CD8-positive, alpha-beta memory T cell (primary cell): ENCODE measurements around the gene AP1S3. TPM values are rescaled to one million over a fixed set of nuclear protein-coding genes. Genes with fewer than 3 reads are reported as not detected.
"Not testable (repeated sequence)": the region's sequence is repeated elsewhere in the genome, so short reads cannot be mapped to it uniquely, and the experiment has no call there.

ENCODE experiments used
- CTCF ChIA-PET: fragments of 350-600 bp; sonication (Branson Sonifier 250); formaldehyde crosslinking; loops from one replicate; lab custom pipeline; 2021; ENCODE audit warnings: antibody characterized with exemption; lab: Charles Lee
- POLR2A ChIA-PET: fragments of 350-600 bp; sonication (Branson Sonifier 250); formaldehyde crosslinking; loops from one replicate; lab custom pipeline; 2021; ENCODE audit warnings: antibody characterized with exemption; lab: Charles Lee
- DNase-seq, 5 donors: peaks; one replicate each; pipeline versions ENCODE4 v3.0.0 to v3.0.0-alpha.2; 2020 to 2022; ENCODE audit warnings: mixed read lengths in 1 of 5
- H3K27ac ChIP-seq: one replicate; pipeline ENCODE4 v1.7.0; 2013; ENCODE audit warnings: low read depth, mild to moderate bottlenecking, low read length, moderate library complexity
- H3K27me3 ChIP-seq: 2 replicates; pipeline ENCODE4 v1.7.0; 2013; ENCODE audit warnings: low read length, mild to moderate bottlenecking; ENCODE audit not compliant: insufficient read depth, poor library complexity, severe bottlenecking
- H3K36me3 ChIP-seq: 2 replicates; pipeline ENCODE4 v1.7.0; 2013; ENCODE audit warnings: mild to moderate bottlenecking, low read length, moderate library complexity; ENCODE audit not compliant: insufficient read depth
- H3K4me1 ChIP-seq: 2 replicates; pipeline ENCODE4 v1.7.0; 2013; ENCODE audit warnings: mild to moderate bottlenecking, low read length, moderate library complexity; ENCODE audit not compliant: insufficient read depth
- H3K4me3 ChIP-seq: 2 replicates; pipeline ENCODE4 v1.7.0; 2013; ENCODE audit warnings: mild to moderate bottlenecking, low read length
- H3K9me3 ChIP-seq: 2 replicates; pipeline ENCODE4 v1.7.0; 2013; ENCODE audit warnings: mild to moderate bottlenecking, low read length
- H3K27ac Mint-ChIP-seq, 8 donors: one replicate each; pipeline ENCODE4 v1.8.0; 2020 to 2021; ENCODE audit warnings: mixed read lengths in 8 of 8, mild to moderate bottlenecking in 6 of 8, inconsistent platforms in 3 of 8, moderate library complexity in 3 of 8
- H3K27me3 Mint-ChIP-seq, 2 donors: one replicate each; pipeline ENCODE4 v1.8.0; 2020 to 2021; ENCODE audit warnings: mixed read lengths in 2 of 2, mild to moderate bottlenecking in 1 of 2, moderate library complexity in 1 of 2
- H3K36me3 Mint-ChIP-seq, 3 donors: one replicate each; pipeline ENCODE4 v1.8.0; 2020 to 2021; ENCODE audit warnings: mixed read lengths in 3 of 3, inconsistent platforms in 1 of 3, mild to moderate bottlenecking in 1 of 3
- H3K4me1 Mint-ChIP-seq, 3 donors: one replicate each; pipeline ENCODE4 v1.8.0; 2020 to 2021; ENCODE audit warnings: mixed read lengths in 3 of 3, inconsistent platforms in 1 of 3, mild to moderate bottlenecking in 1 of 3
- H3K4me3 Mint-ChIP-seq, 7 donors: one replicate each; pipeline ENCODE4 v1.8.0; 2020 to 2021; ENCODE audit warnings: mixed read lengths in 7 of 7, mild to moderate bottlenecking in 6 of 7, moderate library complexity in 4 of 7, inconsistent platforms in 2 of 7
- H3K9me3 Mint-ChIP-seq, 5 donors: one replicate each; pipeline ENCODE4 v1.8.0; 2020 to 2022; ENCODE audit warnings: mixed read lengths in 5 of 5, mild to moderate bottlenecking in 3 of 5, moderate library complexity in 2 of 5, inconsistent platforms in 1 of 5
- polyA plus RNA-seq: library from polyadenylated mRNA; unstranded; fragments of 300-500 nt; fragmentation: Illumina TruSeq; gene quantifications from one replicate; pipeline ENCODE4 v1.2.3, GENCODE V29; 2021
- total RNA-seq, 2 experiments: library from RNA; stranded (reverse); gene quantifications; one replicate each; pipeline ENCODE4 v1.2.3, GENCODE V29; 2021

AP1S3 gene
- total and polyA plus RNA-seq, 3 experiments from 2014 or later, result 3.9 to 16.9 (median 15.4) TPM

GRCh38 chr2:223873672-223874071, 36.3 kb upstream of the AP1S3 start:
- Mint-ChIP-seq H3K9me3 (no peaks in the 10 kb centered on the region), H3K4me3 (no peak overlapping the region), H3K27me3 (no peaks in the 10 kb centered on the region), H3K4me1 (no peaks in the 10 kb centered on the region), H3K36me3 (peaks cover 23 to 71% (median 33%) of the 10 kb centered on the region in 3 donors), H3K27ac (no peak overlapping the region)
- Histone ChIP-seq H3K4me3 (no peak overlapping the region), H3K9me3 (no peaks in the 10 kb centered on the region), H3K27ac (no peak overlapping the region), H3K4me1 (no peaks in the 10 kb centered on the region), H3K36me3 (peaks cover 9% of the 10 kb centered on the region), H3K27me3 (no peaks in the 10 kb centered on the region)
- ChIA-PET POLR2A (no interaction called here), CTCF (no interaction called here)
- DNase-seq, result no peak

GRCh38 chr2:223872772-223873171, 35.4 kb upstream of the AP1S3 start:
- H3K4me3 Mint-ChIP-seq, H3K36me3 ChIP-seq, DNase-seq, H3K9me3 Mint-ChIP-seq, H3K27me3 Mint-ChIP-seq, POLR2A ChIA-PET, H3K27me3 ChIP-seq, H3K9me3 ChIP-seq, CTCF ChIA-PET, H3K4me1 ChIP-seq, H3K27ac ChIP-seq, H3K4me3 ChIP-seq, H3K4me1 Mint-ChIP-seq: not testable (repeated sequence)
- Mint-ChIP-seq H3K36me3 (peaks cover 20 to 62% (median 25%) of the 10 kb centered on the region in 3 donors), H3K27ac (peak overlapping the region in 1 of 8 donors; percentile 50)

- H3K27me3 Mint-ChIP-seq, H3K9me3 ChIP-seq, H3K27ac ChIP-seq, H3K4me1 Mint-ChIP-seq, H3K4me3 Mint-ChIP-seq, DNase-seq, H3K4me1 ChIP-seq, H3K36me3 ChIP-seq, H3K27me3 ChIP-seq, CTCF ChIA-PET, H3K27ac Mint-ChIP-seq, H3K4me3 ChIP-seq, H3K9me3 Mint-ChIP-seq: not testable (repeated sequence)
- POLR2A ChIA-PET, result interaction anchor here (0.6 kb wide), 1 partner anchor 64 kb away, joined by 7 read pairs; no protein-coding TSS in a partner anchor
- H3K36me3 Mint-ChIP-seq, result peaks cover 14 to 51% (median 19%) of the 10 kb centered on the region in 3 donors
These were observed 34.3 kb upstream of the AP1S3 start for GRCh38 chr2:223871661-223872060.

- Histone ChIP-seq H3K9me3 (no peaks in the 10 kb centered on the region), H3K4me3 (no peak overlapping the region), H3K36me3 (no peaks in the 10 kb centered on the region), H3K27ac (no peak overlapping the region), H3K4me1 (peaks cover 7% of the 10 kb centered on the region), H3K27me3 (no peaks in the 10 kb centered on the region)
- CTCF ChIA-PET, result no interaction called here
- Mint-ChIP-seq H3K4me3 (no peak overlapping the region), H3K27ac (peak overlapping the region in 1 of 8 donors; percentile 82), H3K4me1 (peaks cover 7 to 8% (median 8%) of the 10 kb centered on the region in 3 donors), H3K36me3 (peaks cover 14 to 45% (median 16%) of the 10 kb centered on the region in 3 donors), H3K9me3 (no peaks in the 10 kb centered on the region), H3K27me3 (no peaks in the 10 kb centered on the region)
- POLR2A ChIA-PET, result interaction anchor here (0.6 kb wide), 1 partner anchor 63 kb away, joined by 7 read pairs; no protein-coding TSS in a partner anchor
- DNase-seq, result no peak
These were observed 33.6 kb upstream of the AP1S3 start for GRCh38 chr2:223870840-223871611.

GRCh38 chr2:223868005-223868404, 30.6 kb upstream of the AP1S3 start:
- Histone ChIP-seq H3K4me1 (peaks cover 23% of the 10 kb centered on the region), H3K9me3 (no peaks in the 10 kb centered on the region), H3K36me3 (no peaks in the 10 kb centered on the region), H3K4me3 (no peak overlapping the region), H3K27ac (no peak overlapping the region), H3K27me3 (no peaks in the 10 kb centered on the region)
- CTCF ChIA-PET, result no interaction called here
- no peak for DNase-seq
- Mint-ChIP-seq H3K4me1 (peaks cover 21 to 25% (median 24%) of the 10 kb centered on the region in 3 donors), H3K36me3 (peaks cover 8 to 23% (median 11%) of the 10 kb centered on the region in 3 donors), H3K4me3 (no peak overlapping the region), H3K27ac (peak overlapping the region in 1 of 8 donors; percentile 61), H3K9me3 (no peaks in the 10 kb centered on the region), H3K27me3 (no peaks in the 10 kb centered on the region)
- POLR2A ChIA-PET, result no interaction called here

- ChIA-PET POLR2A (no interaction called here), CTCF (interaction anchor here (0.7 to 1.3 kb wide), 2 partner anchors 12 to 75 kb away, joined by 3 to 4 read pairs; no protein-coding TSS in a partner anchor)
- Mint-ChIP-seq H3K27me3 (no peaks in the 10 kb centered on the region), H3K4me3 (peak overlapping the region in 6 of 7 donors; percentile 1 to 65 (median 54)), H3K4me1 (peaks cover 21 to 25% (median 24%) of the 10 kb centered on the region in 3 donors), H3K9me3 (no peaks in the 10 kb centered on the region), H3K27ac (peak overlapping the region in 7 of 8 donors; percentile 13 to 90 (median 63)), H3K36me3 (peaks cover 0 to 12% (median 7%) of the 10 kb centered on the region in 3 donors)
- H3K9me3 ChIP-seq, result no peaks in the 10 kb centered on the region
- H3K4me3 ChIP-seq, result no peak overlapping the region
- no peak overlapping the region for H3K27ac ChIP-seq
- H3K4me1 ChIP-seq, result peaks cover 23% of the 10 kb centered on the region
- no peaks in the 10 kb centered on the region for H3K36me3 ChIP-seq
- H3K27me3 ChIP-seq, result no peaks in the 10 kb centered on the region
- peak in 1 of 5 donors; percentile 4 for DNase-seq
These were observed 28.6 kb upstream of the AP1S3 start for GRCh38 chr2:223865907-223866508.

GRCh38 chr2:223865124-223865523, 27.7 kb upstream of the AP1S3 start:
- Histone ChIP-seq H3K4me1 (peaks cover 23% of the 10 kb centered on the region), H3K9me3 (no peaks in the 10 kb centered on the region), H3K27ac (no peak overlapping the region), H3K36me3 (no peaks in the 10 kb centered on the region), H3K27me3 (no peaks in the 10 kb centered on the region), H3K4me3 (no peak overlapping the region)
- H3K27ac Mint-ChIP-seq, result peak overlapping the region; percentile 7 to 90 (median 40)
- H3K27me3 Mint-ChIP-seq, result no peaks in the 10 kb centered on the region
- H3K4me3 Mint-ChIP-seq, result peak overlapping the region in 6 of 7 donors; percentile 13 to 55 (median 41)
- peaks cover 21 to 25% (median 24%) of the 10 kb centered on the region in 3 donors for H3K4me1 Mint-ChIP-seq
- peaks cover 0 to 5% (median 2%) of the 10 kb centered on the region in 3 donors for H3K36me3 Mint-ChIP-seq
- CTCF ChIA-PET, result interaction anchor here (1.0 to 1.3 kb wide), 2 partner anchors 11 to 27 kb away, joined by 3 to 4 read pairs; no protein-coding TSS in a partner anchor
- H3K9me3 Mint-ChIP-seq, result no peaks in the 10 kb centered on the region
- POLR2A ChIA-PET, result no interaction called here
- DNase-seq, result peak in 3 of 5 donors; percentile 46 to 70 (median 64)

GRCh38 chr2:223863491-223863890, 26.1 kb upstream of the AP1S3 start:
- Histone ChIP-seq H3K9me3 (no peaks in the 10 kb centered on the region), H3K4me1 (peaks cover 23% of the 10 kb centered on the region), H3K4me3 (no peak overlapping the region), H3K27me3 (no peaks in the 10 kb centered on the region), H3K36me3 (no peaks in the 10 kb centered on the region), H3K27ac (no peak overlapping the region)
- POLR2A ChIA-PET, result no interaction called here
- Mint-ChIP-seq H3K4me1 (peaks cover 21 to 36% (median 33%) of the 10 kb centered on the region in 3 donors), H3K9me3 (no peaks in the 10 kb centered on the region), H3K27me3 (no peaks in the 10 kb centered on the region), H3K36me3 (no peaks in the 10 kb centered on the region), H3K27ac (no peak overlapping the region), H3K4me3 (no peak overlapping the region)
- CTCF ChIA-PET, result no interaction called here
- no peak for DNase-seq
